Vagina (tissue), 2 donors: ENCODE results near the gene MEF2A.

Experiments
- CTCF ChIP-seq, 3 experiments: fragments of 450-650 bp in 2 of 3; fragments of 200-600 bp in 1 of 3; sonication (generic) in 1 of 3; IDR thresholded peaks; one replicate each; pipeline ENCODE4 v1.5.1; 2017 to 2019; ENCODE audit warnings: antibody characterized with exemption in 3 of 3, mild to moderate bottlenecking in 2 of 3, moderate library complexity in 2 of 3
- POLR2AphosphoS5 ChIP-seq, 2 donors: sonication (generic); formaldehyde crosslinking; IDR thresholded peaks; one replicate each; pipeline ENCODE4 v1.9.0; 2017; ENCODE audit warnings: antibody characterized with exemption in 2 of 2, mild to moderate bottlenecking in 2 of 2, low read depth in 1 of 2; ENCODE audit not compliant: insufficient read depth in 1 of 2

DNA sequence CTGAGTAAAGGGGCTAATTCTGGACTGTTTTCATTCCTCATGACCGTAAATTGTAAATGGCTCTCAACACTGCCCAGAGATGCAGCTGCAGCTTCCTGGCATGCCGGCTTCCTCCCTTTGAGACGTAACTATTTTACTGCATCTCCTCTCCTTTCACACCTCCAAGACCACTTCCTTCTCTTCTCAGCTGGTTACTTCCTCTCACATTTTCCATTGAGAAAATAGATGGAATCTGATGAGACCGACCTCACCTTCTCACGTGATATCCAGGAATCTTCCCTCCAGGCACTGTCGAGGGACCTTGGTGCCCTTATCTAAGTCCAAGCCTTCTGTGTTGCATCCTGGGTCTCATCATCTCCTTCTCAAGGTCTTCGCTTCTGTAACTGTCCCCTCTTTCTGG is 154.7 kb downstream of the MEF2A start:
- TF ChIP-seq POLR2AphosphoS5 (IDR thresholded peaks at IDR 0.05; ENCODE audit: insufficient read depth in 1 of 2, low read depth in 1 of 2): no peak
- TF ChIP-seq CTCF (IDR thresholded peaks at IDR 0.05): no peak
